ENCODE data around the gene STK35.

Gene STK35

DNA sequence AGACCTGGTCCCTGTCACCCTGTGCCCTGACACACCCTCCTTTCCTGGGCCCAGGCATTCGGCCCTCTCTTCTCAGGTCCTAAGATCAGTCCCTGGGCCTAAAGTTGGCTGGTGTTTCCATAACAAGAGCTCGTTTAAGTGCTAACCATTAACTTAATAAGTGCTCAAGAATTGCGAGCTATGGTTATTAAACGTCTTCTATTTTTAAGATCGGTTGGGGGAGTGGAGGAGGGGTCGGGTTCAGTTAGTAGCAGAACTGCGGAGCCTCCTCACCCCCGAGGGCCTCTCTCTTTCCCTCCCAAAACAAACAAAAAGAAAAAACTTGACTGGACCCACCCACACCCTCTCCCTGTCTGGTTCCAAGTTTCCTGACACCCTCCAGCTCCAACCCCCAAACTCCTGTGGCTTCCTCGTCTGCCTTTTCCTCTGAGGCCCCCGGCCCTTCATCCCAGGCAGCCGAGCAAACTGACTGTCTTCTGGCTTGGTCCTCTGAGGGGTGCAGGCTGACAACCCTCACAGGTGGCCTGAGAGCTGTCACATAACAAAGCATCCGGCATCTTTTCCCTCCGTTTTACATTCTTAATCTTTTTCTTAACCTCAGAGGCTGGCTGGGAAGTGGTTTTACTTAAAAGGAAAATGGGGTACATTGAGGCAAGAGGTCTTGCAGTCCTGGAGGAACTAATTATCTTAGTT, 2.0 kb downstream of the STK35 start:
- no peak for DNase-seq (ENCODE audit: low read depth in 4 of 4, low spot score in 1 of 4)

- no peak for DNase-seq (ENCODE audit: low read depth in 4 of 4, low spot score in 1 of 4)
These were observed 2.6 kb downstream of the STK35 start for GRCh38 chr20:2104236-2104635.

DNA sequence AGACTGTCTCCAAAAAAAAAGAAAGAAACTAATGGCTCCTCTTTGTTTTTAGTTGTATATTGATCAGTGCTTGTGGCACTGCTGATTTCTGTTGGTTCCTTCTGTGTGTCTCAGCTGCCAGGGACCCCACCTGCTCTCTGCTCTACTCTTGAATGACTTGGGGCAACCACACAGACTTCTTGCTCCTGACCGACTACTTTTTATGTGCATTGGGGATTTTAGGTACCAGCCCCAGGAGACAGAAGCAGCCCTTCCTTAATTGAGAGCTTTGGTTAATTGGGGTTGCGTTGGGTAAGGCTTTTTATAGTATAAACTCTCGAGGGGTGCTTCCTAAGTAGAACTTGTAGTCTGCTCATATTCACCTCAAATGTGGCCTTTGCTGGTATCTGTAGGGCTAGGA, 6.9 kb downstream of the STK35 start:
- no peak for DNase-seq (ENCODE audit: low read depth in 4 of 4, low spot score in 1 of 4)

DNA sequence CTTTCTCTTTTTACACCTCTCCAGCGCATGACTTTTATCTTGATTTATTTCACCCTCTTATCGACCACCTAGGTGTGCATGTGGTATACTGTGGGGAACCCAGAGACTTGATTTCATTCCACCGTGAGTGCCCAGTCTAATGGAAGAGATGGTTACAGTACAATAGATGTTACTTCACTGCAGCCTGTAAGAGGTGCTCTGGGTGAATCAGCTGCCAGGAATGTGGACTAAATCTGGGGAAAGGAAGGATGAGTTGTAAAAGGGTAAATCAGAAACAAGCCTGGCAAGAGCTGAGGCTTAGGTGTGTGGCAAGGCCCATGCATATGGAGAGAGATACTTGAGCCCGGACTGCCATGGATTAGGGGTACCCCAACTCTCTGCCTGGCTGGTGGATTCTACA, 7.4 kb downstream of the STK35 start:
- no peak for DNase-seq (ENCODE audit: low read depth in 4 of 4, low spot score in 1 of 4)

GRCh38 chr20:2109425-2110210, 8.0 kb downstream of the STK35 start:
- no peak for DNase-seq (ENCODE audit: low read depth in 4 of 4, low spot score in 1 of 4)

GRCh38 chr20:2112910-2113309, 11.3 kb downstream of the STK35 start:
- DNase-seq (ENCODE audit: low read depth in 4 of 4, low spot score in 1 of 4), result no peak

DNA sequence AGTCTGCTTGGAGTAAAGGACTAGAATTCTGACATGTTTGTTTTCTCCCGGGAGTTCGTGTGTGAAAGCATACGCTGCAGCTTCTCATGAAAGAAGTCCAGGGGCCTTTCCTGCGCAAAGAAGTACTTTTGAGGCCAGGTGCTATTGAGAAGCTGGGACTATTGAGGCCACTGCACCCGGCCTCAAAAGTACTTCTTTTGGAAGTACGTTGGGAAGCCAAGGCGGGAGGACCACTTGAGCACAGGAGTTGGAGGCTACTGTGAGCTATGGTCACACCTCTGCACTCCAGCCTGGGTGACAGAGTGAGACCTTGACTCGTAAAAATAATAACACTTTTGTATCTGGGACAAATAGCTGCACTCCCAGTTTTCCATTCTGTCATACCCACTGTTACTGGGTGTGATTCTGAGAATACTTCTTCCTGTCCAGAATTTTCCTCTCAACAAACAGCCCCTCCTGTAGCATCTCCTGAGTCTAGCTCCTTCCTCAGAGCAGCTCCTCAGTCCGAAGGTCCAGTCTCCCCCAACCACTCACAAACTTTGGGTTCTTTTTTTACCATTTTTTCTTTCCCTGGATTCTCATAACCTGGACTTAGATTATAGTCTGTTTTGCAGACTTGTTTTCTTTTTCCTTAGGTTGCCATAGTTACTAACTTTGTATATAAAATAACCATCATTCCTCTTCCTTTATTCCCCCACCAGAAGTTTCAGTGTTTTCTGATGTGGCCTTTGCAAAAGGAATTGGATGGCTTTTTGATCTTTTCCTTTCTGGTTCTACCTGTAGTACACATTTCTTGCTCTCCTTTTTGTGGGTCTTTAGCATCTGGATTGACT, 12.7 kb downstream of the STK35 start:
- DNase-seq (ENCODE audit: low read depth in 4 of 4, low spot score in 1 of 4), result no peak

GRCh38 chr20:2114990-2115681, 13.5 kb downstream of the STK35 start:
- DNase-seq (ENCODE audit: low read depth in 4 of 4, low spot score in 1 of 4), result no peak

DNA sequence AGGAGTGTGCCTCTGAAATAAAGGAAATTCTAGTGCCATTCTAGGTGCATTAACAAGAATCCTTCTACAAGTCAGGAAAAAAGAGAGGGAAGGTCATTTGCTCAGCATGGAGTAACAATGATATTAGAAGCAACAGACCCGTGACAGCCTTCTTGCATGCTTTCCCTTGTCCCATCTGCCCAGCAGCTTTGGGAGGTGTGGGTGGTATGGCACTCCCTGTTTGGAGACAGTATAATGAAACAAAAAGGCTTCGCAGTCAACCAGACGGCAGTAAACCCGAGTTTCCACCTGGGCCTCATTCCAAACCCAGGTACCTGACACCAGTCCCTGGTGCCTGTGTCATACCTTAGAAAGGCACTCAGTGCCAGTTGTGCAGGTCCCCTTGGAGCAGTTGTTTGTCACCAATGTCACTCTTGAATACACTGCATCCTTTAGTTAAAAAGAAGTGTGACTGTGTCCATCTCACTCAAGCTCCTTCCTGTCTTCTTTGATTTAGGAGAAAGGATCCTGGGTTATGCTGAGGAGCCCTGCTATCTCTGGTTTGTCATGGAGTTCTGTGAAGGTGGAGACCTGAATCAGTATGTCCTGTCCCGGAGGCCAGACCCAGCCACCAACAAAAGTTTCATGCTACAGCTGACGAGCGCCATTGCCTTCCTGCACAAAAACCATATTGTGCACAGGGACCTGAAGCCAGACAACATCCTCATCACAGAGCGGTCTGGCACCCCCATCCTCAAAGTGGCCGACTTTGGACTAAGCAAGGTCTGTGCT, 14.7 kb downstream of the STK35 start:
- no peak for DNase-seq (ENCODE audit: low read depth in 4 of 4, low spot score in 1 of 4)

- no peak for DNase-seq (ENCODE audit: low read depth in 4 of 4, low spot score in 1 of 4)
These were observed 17.2 kb downstream of the STK35 start for GRCh38 chr20:2118783-2119182.

- no peak for DNase-seq (ENCODE audit: low read depth in 4 of 4, low spot score in 1 of 4)
These were observed 21.3 kb downstream of the STK35 start for GRCh38 chr20:2122936-2123335.

DNA sequence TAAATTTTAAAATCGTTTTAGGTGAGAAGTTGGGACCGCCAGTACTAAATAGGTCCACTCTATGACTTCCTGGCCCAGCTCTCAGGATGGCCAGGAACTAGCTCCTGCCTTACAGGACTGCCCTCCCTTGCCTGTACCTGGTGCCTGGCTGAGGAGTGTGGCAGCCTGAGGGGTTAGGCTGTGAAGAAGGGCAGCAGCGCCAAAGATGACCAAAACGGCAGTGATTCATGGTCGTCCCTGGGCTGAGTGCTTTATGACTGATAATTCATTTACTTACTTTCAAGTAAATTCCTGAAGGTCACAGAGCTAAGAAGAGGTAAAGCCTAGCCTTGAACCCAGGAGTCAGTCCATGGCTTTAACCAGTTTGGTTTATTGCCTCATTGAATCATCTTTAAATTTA, 22.1 kb downstream of the STK35 start:
- DNase-seq (ENCODE audit: low read depth in 4 of 4, low spot score in 1 of 4), result no peak

- no peak for DNase-seq (ENCODE audit: low read depth in 4 of 4, low spot score in 1 of 4)
These were observed 23.1 kb downstream of the STK35 start for GRCh38 chr20:2124564-2125213.

DNA sequence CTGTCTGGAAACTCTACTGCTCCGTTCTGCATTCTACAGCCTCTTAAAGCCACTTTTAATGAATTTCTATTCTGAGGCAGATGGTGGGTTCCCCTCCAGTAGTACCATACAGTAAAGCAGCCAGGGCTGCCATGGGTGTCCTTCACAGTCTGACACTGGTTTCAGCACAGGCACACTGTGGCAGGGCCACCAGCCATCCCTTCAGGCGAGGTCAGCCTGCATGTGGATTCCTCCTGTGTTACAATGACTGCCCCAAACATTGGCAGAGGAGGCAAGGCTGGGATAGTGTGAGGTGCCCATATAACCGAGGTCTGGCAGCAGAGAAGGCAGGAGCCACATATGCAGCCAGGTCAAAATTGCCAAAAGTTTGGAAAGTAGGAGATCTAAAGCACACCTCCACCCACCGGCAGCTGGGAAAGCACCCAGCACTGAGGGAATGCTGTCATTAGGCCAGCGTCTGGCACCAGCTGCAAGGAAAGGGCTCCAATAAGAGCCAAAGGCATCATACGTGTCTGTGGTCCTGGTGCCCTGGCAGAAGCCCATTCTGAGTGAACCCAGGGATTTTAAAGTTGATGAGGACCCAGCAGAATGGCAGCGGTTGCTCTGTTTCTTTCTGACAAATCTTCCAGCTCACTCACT, 24.0 kb downstream of the STK35 start:
- no peak for DNase-seq (ENCODE audit: low read depth in 4 of 4, low spot score in 1 of 4)

DNA sequence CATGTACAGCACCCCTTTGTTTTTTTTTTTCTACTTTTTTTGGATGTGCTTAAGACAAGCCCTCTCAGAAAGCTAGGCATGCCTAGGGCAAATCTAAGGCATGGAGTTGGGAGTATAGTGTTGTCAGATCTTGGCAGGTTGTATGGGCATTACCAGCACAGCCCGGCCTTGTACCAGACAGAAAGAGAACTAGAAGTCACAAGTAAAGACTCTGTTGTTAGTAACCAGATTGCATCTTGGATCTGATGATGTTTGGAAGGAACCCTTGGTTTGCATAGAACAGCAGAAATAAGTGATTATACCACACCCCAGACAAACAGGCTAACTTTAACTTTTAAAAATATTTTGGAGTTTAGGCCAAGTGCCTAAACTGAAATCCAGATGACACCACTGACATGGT, 25.6 kb downstream of the STK35 start:
- no peak for DNase-seq (ENCODE audit: low read depth in 4 of 4, low spot score in 1 of 4)

- DNase-seq (ENCODE audit: low read depth in 4 of 4, low spot score in 1 of 4), result no peak
These were observed 26.9 kb downstream of the STK35 start for GRCh38 chr20:2128542-2128941.

DNA sequence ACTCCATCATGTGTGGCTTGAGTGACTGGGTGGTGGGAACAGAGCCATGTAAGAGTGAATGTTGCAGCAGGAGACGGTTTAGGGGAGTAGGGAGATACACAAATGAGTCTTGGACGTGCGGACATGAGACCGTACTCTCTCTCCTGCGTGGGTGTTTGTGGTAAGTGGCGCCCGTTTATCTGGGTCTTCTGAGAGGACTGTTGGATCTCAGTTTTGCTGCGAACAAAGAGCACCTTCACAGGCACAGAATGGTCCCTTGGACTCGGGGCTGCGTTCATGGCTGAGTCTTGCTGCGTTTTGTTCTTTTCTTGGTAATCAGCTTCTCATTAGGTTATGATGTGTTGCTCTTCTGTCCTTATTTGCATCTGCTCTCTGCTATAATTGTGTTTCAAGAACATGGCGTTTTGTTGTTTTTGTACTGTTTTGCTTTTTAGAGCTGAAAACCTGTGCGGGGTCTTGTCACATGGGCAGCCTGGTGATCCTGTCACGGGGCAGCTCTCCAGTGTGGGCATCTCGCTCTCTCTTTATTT, 28.5 kb downstream of the STK35 start:
- no peak for DNase-seq (ENCODE audit: low read depth in 4 of 4, low spot score in 1 of 4)

GRCh38 chr20:2130683-2131082, 29.1 kb downstream of the STK35 start:
- DNase-seq (ENCODE audit: low read depth in 4 of 4, low spot score in 1 of 4), result no peak

GRCh38 chr20:2131366-2131765, 29.7 kb downstream of the STK35 start:
- no peak for DNase-seq (ENCODE audit: low read depth in 4 of 4, low spot score in 1 of 4)

All from stimulated activated CD4-positive, alpha-beta T cell treated with anti-CD3 and anti-CD28 coated beads, Interleukin-1b, Interleukin-23, amount 100 ng/mL, for 24 hours (primary cell).